Activated CD8-positive, alpha-beta memory T cell treated with anti-CD3 and anti-CD28 coated beads, Interleukin-2, amount 50 U/mL, for 48 hours (primary cell): ENCODE results near the gene FIBCD1.

ENCODE experiments used
- DNase-seq: peaks from one replicate; pipeline ENCODE4 v3.0.0-alpha.2; 2020

FIBCD1 gene

GRCh38 chr9:130854835-130855234 is 84.2 kb downstream of the FIBCD1 start:
- DNase-seq: peak; percentile 39

- peak; percentile 15 for DNase-seq
These were observed 85.0 kb downstream of the FIBCD1 start for GRCh38 chr9:130854092-130854491.

- DNase-seq: peak; percentile 15
These were observed 86.2 kb downstream of the FIBCD1 start for GRCh38 chr9:130852801-130853200.
